ENCODE results near the gene AIDA.

- no peak for TF ChIP-seq CTCF (conservative IDR thresholded peaks at IDR 0.05)
- TF ChIP-seq EZH2 (IDR thresholded peaks at IDR 0.05; ENCODE audit: low read depth): no peak
These were observed 18.6 kb upstream of the AIDA start for GRCh38 chr1:222730866-222731265.
